ENCODE measurements around the gene SDHC. TPM values are rescaled to one million over a fixed set of nuclear protein-coding genes. Genes with fewer than 3 reads are reported as not detected.
"Not testable (repeated sequence)": the region's sequence is repeated elsewhere in the genome, so short reads cannot be mapped to it uniquely, and the experiment has no call there.

SDHC gene
- total RNA-seq, 1 experiment from 2014 or later: 221 TPM

DNA sequence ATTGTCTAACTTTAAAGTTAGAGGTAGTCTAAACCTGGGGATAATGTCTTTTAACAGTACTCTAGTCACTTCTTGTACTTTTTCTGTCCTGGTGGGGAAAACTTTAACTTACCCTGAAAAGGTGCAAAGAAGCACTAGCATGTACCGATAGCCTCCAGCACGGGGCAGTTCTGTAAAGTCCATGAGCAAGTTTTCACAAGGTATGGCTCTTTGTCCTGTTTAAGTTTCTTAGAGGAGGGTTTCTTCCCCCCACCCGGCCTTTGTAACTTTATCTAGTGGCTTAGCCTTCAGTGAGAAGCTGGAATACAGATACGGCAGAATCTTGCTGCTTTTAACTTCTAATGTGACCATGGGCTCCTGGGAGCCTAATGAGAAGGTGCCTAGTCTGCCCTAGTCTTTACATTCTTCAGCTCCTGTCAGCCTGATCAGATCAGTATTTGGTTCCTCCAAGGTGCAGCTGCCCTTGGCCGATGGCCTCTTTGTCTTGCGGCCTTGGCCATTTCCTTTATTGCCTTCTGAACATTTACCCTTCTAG is 93.3 kb downstream of the SDHC start:
- intact Hi-C loops (cut with micrococcal nuclease; ENCODE audit: unreplicated experiment): no loop called here

GRCh38 chr1:161408429-161409052 is 94.4 kb downstream of the SDHC start:
- H3K27me3 ChIP-seq (ENCODE audit: control insufficient read depth, insufficient read depth, low read length): no peaks in the 10 kb centered on the region
- H3K36me3 ChIP-seq (ENCODE audit: control insufficient read depth, insufficient read depth, low read length): no peaks in the 10 kb centered on the region
- TF ChIP-seq, protein P1, sequence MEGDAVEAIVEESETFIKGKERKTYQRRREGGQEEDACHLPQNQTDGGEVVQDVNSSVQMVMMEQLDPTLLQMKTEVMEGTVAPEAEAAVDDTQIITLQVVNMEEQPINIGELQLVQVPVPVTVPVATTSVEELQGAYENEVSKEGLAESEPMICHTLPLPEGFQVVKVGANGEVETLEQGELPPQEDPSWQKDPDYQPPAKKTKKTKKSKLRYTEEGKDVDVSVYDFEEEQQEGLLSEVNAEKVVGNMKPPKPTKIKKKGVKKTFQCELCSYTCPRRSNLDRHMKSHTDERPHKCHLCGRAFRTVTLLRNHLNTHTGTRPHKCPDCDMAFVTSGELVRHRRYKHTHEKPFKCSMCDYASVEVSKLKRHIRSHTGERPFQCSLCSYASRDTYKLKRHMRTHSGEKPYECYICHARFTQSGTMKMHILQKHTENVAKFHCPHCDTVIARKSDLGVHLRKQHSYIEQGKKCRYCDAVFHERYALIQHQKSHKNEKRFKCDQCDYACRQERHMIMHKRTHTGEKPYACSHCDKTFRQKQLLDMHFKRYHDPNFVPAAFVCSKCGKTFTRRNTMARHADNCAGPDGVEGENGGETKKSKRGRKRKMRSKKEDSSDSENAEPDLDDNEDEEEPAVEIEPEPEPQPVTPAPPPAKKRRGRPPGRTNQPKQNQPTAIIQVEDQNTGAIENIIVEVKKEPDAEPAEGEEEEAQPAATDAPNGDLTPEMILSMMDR (IDR thresholded peaks at IDR 0.05): no peak
- TF ChIP-seq SIN3A (IDR thresholded peaks at IDR 0.05; ENCODE audit: borderline replicate concordance, insufficient read depth, low read depth, low read length) (no peak), POLR2AphosphoS5 (IDR thresholded peaks at IDR 0.05; ENCODE audit: low read depth, low read length) (no peak), TCF7L2 (IDR thresholded peaks at IDR 0.05; ENCODE audit: low read depth, low read length) (no peak), REST (IDR thresholded peaks at IDR 0.05; ENCODE audit: insufficient read depth in 1 of 2, low read depth in 2 of 2, low read length in 1 of 2) (no peak)
- intact Hi-C loops (cut with micrococcal nuclease; ENCODE audit: unreplicated experiment): no loop called here
- DNase-seq (ENCODE audit: low read depth, low spot score) (no peak), ATAC-seq (peak; percentile 62)
- H3K9me3 ChIP-seq (ENCODE audit: control insufficient read depth, insufficient read depth, low read depth, low read length): no peaks in the 10 kb centered on the region
- ChIA-PET CTCF (interaction anchor here (0.7 kb wide), 1 partner anchor 193 kb away, joined by 3 read pairs; no protein-coding TSS in a partner anchor), POLR2A (no interaction called here)
- H3K4me3 ChIP-seq (ENCODE audit: low read depth in 2 of 2, low read length in 2 of 2): no peak overlapping the region
- in situ Hi-C loops (cut with HindIII; ENCODE audit: low pct_unique_long_range_greater_than_20kb, low sequenced_read_pairs): no loop called here
- peak overlapping the region; percentile 77 for H3K27ac ChIP-seq (ENCODE audit: low read length)
- BruUV-seq (replicated peaks): no TSS peak
- peaks cover 37% of the 10 kb centered on the region for H3K4me1 ChIP-seq (ENCODE audit: control insufficient read depth, insufficient read depth, low read length)

More for the DNA sequence above, 93.3 kb downstream of the SDHC start:
- TF ChIP-seq SIN3A (IDR thresholded peaks at IDR 0.05; ENCODE audit: borderline replicate concordance, insufficient read depth, low read depth, low read length) (no peak), POLR2AphosphoS5 (IDR thresholded peaks at IDR 0.05; ENCODE audit: low read depth, low read length) (no peak), TCF7L2 (IDR thresholded peaks at IDR 0.05; ENCODE audit: low read depth, low read length) (no peak), REST (IDR thresholded peaks at IDR 0.05; ENCODE audit: insufficient read depth in 1 of 2, low read depth in 2 of 2, low read length in 1 of 2) (no peak)
- TF ChIP-seq, protein P1 (IDR thresholded peaks at IDR 0.05): no peak
- Histone ChIP-seq H3K4me3 (ENCODE audit: low read depth in 2 of 2, low read length in 2 of 2) (no peak overlapping the region), H3K4me1 (ENCODE audit: control insufficient read depth, insufficient read depth, low read length) (peaks cover 37% of the 10 kb centered on the region), H3K36me3 (ENCODE audit: control insufficient read depth, insufficient read depth, low read length) (no peaks in the 10 kb centered on the region), H3K27me3 (ENCODE audit: control insufficient read depth, insufficient read depth, low read length) (no peaks in the 10 kb centered on the region), H3K27ac (ENCODE audit: low read length) (peak overlapping the region; percentile 77), H3K9me3 (ENCODE audit: control insufficient read depth, insufficient read depth, low read depth, low read length) (no peaks in the 10 kb centered on the region)
- ChIA-PET POLR2A (interaction anchor here (0.6 kb wide), 1 partner anchor 549 kb away, joined by 3 read pairs; no protein-coding TSS in a partner anchor), CTCF (no interaction called here)
- in situ Hi-C loops (cut with HindIII; ENCODE audit: low pct_unique_long_range_greater_than_20kb, low sequenced_read_pairs): no loop called here
- no peak for ATAC-seq
- BruUV-seq (replicated peaks): no TSS peak
- no peak for DNase-seq (ENCODE audit: low read depth, low spot score)

GRCh38 chr1:161409848-161410635 is 95.9 kb downstream of the SDHC start:
- ATAC-seq, CTCF ChIA-PET: not testable (repeated sequence)

More at GRCh38 chr1:161409848-161410635, 95.9 kb downstream of the SDHC start:
- H3K4me3 ChIP-seq (ENCODE audit: low read depth in 2 of 2, low read length in 2 of 2); H3K27me3 ChIP-seq (ENCODE audit: control insufficient read depth, insufficient read depth, low read length); intact Hi-C loops (cut with micrococcal nuclease; ENCODE audit: unreplicated experiment); DNase-seq (ENCODE audit: low read depth, low spot score); H3K36me3 ChIP-seq (ENCODE audit: control insufficient read depth, insufficient read depth, low read length); H3K9me3 ChIP-seq (ENCODE audit: control insufficient read depth, insufficient read depth, low read depth, low read length); in situ Hi-C loops (cut with HindIII; ENCODE audit: low pct_unique_long_range_greater_than_20kb, low sequenced_read_pairs); BruUV-seq (replicated peaks); POLR2A ChIA-PET: not testable (repeated sequence)
- peaks cover 24% of the 10 kb centered on the region for H3K4me1 ChIP-seq (ENCODE audit: control insufficient read depth, insufficient read depth, low read length)
- peak overlapping the region; percentile 77 for H3K27ac ChIP-seq (ENCODE audit: low read length)
